LNCaP clone FGC (cell line): ENCODE data around the gene BTBD9.
"Not testable (repeated sequence)": the region's sequence is repeated elsewhere in the genome, so short reads cannot be mapped to it uniquely, and the experiment has no call there.

Experiments used
- DNase-seq: peaks from one replicate; pipeline ENCODE4 v3.0.0-alpha.2; 2011; ENCODE audit warnings: low read depth
- H3K4me3 ChIP-seq: 2 replicates; pipeline ENCODE4 v1.5.1; 2011; ENCODE audit warnings: mild to moderate bottlenecking, low read depth, low read length, control low read depth
- TF ChIP-seq, protein P1 (sequence below): IDR thresholded peaks from 2 replicates; pipeline ENCODE4 v1.5.1; 2012; ENCODE audit warnings: mild to moderate bottlenecking; ENCODE audit not compliant: control insufficient read depth, insufficient read depth; ENCODE audit errors: extremely low read depth

BTBD9 gene

DNA sequence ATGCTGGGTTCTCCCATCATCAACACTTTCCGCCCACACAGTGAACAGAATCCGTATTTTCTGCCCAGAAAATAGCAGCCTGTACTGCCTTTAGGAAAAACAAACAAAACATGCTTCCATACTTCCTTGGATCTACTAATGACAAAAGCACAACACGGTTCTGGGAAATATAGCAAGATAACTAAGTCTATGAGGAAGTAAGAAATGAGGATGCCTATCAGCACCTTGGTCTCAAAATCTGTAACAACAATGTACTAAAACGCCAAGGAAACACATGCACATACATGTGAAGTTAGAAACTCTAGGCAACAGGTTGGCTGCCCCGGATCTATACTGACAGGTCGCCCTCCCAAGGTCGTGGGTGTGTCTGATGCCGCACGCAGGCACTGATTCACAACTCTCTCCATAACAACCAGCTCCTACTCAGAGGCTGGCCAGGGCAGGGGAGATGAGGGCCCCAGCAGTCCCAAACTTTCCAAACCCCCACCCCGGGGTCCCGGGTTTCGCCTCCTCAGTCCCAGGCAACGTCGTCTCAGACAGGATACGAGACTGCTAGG, 710 bp downstream of the BTBD9 start:
- no peak for DNase-seq
- H3K4me3 ChIP-seq, result peak overlapping the region; percentile 89
- TF ChIP-seq, protein P1, sequence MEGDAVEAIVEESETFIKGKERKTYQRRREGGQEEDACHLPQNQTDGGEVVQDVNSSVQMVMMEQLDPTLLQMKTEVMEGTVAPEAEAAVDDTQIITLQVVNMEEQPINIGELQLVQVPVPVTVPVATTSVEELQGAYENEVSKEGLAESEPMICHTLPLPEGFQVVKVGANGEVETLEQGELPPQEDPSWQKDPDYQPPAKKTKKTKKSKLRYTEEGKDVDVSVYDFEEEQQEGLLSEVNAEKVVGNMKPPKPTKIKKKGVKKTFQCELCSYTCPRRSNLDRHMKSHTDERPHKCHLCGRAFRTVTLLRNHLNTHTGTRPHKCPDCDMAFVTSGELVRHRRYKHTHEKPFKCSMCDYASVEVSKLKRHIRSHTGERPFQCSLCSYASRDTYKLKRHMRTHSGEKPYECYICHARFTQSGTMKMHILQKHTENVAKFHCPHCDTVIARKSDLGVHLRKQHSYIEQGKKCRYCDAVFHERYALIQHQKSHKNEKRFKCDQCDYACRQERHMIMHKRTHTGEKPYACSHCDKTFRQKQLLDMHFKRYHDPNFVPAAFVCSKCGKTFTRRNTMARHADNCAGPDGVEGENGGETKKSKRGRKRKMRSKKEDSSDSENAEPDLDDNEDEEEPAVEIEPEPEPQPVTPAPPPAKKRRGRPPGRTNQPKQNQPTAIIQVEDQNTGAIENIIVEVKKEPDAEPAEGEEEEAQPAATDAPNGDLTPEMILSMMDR, result no peak

DNA sequence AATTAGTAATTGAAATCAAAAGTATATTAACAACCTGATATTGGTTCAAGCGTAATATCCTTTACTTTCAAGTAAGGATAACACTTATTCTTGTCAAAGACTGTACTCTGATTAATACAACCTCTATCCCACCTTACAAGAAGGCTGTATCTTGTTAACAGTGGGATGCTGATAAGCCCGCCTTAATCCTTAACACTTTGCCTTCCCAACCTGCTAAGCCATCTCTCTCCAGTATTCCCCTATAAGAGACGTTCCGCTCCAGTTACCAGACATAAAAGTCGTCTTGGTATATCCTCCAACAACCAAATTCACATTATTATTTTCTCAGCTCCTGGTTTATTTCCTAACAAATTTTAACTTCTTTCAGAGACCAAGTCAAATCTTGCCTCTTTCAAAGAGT, 2.0 kb downstream of the BTBD9 start:
- DNase-seq, result no peak
- TF ChIP-seq, protein P1, result no peak

DNA sequence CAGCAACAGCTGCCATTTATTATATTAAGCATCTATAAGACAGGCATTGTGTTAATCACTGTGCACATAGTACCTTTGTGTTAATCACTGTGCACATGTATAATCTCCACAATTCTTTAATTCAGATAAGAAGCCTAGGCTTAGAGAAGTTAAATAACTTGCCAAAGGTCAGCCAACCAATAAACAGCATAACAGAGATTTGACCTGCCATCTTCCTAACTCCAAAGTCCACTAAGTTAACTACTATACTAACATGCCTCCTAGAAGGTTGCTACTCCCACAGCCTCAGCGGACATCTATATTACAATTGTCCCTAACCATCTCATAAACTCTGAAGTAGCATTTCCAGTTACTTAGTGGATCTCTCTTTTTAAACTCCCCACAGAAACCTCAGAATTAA, 3.7 kb downstream of the BTBD9 start:
- TF ChIP-seq, protein P1, result no peak
- H3K4me3 ChIP-seq, result no peak overlapping the region
- no peak for DNase-seq

More for the DNA sequence above, 2.0 kb downstream of the BTBD9 start:
- no peak overlapping the region for H3K4me3 ChIP-seq

DNA sequence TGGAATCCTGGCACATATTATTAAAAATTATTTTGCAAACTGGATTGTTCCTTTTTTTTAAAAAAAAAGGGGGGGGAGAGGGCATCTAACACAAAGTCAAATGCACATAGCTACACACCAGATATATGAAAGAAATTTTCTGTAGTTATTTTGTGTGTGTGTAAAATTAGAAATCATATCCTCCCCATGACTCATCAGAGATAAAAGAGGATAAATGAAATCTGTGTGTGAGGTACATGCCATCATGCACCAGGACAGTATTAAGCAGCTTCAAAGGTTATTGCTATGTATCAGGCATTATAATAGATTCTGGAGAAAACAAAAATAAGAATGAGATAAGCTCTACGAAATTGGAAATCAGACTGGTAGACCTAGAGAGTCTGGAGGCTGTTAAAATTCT, 5.2 kb downstream of the BTBD9 start:
- TF ChIP-seq, protein P1, result no peak

DNA sequence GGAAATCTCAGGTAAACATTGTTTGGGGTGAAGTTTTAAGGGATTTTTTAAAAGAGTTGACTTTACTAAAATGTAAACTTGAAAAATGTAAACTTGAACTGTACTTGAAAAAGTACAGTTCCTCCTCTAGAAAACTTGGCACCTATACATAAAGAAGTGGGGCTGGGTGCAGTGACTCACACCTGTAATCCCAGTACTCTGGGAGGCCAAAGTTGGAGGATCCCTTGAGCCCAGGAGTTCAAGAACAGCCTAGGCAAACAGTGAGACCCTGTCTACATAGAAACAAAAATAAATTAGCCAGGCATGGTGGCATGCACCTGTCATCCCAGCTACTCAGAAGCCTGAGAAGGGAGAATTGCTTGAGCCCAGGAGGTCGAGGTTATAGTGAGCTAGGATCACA, 7.2 kb downstream of the BTBD9 start:
- no peak for DNase-seq
- no peak overlapping the region for H3K4me3 ChIP-seq
- TF ChIP-seq, protein P1, result no peak

More for the DNA sequence above, 5.2 kb downstream of the BTBD9 start:
- no peak overlapping the region for H3K4me3 ChIP-seq
- DNase-seq, result no peak

DNA sequence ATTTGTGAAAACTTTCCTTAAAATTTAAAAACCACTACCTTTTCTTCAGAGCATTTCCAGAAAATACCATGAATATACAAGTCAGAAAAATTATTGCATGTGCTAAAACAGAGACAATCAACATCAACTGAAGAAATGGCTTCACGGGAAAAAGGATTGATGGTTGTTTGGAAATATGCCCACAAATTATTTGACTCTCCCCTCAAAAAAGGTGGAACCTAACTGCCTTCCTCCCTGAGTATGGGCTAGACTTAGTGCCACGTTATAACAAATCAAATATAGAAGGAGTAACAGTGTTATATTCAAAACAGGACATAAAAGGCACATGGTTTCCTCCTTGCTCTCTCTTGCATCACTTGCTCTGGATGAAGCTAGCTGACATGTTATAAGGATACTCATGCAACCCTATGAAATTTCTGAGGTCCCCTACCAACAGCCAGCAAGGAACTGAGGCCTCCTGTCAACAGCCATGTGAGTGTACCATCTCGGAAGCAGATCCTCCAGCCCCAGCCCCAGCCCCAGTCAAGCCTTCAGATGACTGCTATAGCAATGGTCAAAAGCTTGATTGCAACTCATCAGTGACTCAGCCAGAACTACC, 8.4 kb downstream of the BTBD9 start:
- H3K4me3 ChIP-seq, result no peak overlapping the region
- no peak for DNase-seq
- TF ChIP-seq, protein P1, result no peak

DNA sequence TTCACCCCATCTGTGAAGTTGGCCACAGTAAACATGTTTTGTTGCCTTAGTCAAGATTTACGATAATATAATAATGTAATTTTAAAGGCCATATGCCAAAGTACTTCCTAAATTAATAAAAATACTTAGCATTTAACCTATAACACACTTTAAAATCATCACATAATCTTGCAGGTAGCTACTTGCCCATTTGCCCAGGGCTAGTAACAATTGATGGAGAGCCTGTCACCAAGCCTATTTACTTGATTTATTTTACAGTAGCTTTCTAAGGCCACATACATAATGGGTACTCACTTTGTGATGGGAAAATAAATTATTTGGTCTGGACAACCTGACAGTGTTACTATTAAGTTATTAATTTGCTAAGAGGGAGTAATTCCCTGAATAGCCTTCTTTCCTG, 14.5 kb downstream of the BTBD9 start:
- no peak overlapping the region for H3K4me3 ChIP-seq
- TF ChIP-seq, protein P1, result no peak
- no peak for DNase-seq

DNA sequence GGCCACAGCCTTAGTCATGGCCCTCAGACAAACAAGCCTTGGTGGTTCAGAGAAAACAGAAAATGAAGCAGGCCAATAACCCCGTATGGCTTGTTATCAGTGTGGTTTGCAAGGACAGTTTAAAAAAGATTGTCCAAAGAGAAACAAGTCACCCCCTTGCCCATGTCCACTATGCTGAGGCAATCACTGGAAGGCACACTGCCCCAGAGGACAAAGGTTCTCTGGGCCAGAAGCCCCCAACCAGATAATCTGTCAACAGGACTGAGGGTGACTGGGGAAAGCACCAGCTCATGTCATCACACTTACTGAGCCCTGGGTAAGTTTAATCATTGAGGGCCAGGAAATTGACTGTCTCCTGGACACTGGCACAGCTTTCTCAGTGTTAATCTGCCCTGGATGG, 20.4 kb downstream of the BTBD9 start:
- DNase-seq, H3K4me3 ChIP-seq: not testable (repeated sequence)

DNA sequence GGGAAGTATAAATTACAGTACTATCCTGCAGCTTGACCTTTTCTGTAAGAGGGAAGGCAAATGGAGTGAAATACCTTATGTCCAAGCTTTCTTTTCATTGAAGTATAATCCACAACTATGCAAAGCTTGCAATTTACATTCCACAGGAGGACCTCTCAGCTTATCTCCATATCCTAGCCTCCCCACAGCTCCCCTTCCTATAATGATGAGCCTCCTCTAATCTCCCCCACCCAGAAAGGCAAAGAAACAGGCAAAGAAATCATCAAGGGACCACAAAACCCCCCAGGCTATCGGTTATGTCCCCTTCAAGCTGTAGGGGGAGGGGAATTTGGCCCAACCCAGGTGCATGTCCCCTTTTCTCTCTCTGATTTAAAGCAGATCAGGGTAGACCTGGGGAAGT, 21.4 kb downstream of the BTBD9 start:
- not testable (repeated sequence) for H3K4me3 ChIP-seq, DNase-seq
